ENCODE data around the gene SIK3.
"Not testable (repeated sequence)": the region's sequence is repeated elsewhere in the genome, so short reads cannot be mapped to it uniquely, and the experiment has no call there.

SIK3 gene

GRCh38 chr11:117098269-117099232 lies at the start of gene SIK3:
Gene SIK3 (minus strand): TSS chr11:117098428. CDS start chr11:117098415, 13 bp downstream.
- DNase-seq = peak; percentile 98

- DNase-seq = no peak
These were observed 48.3 kb upstream of the SIK3 start for GRCh38 chr11:117146521-117146920.

DNA sequence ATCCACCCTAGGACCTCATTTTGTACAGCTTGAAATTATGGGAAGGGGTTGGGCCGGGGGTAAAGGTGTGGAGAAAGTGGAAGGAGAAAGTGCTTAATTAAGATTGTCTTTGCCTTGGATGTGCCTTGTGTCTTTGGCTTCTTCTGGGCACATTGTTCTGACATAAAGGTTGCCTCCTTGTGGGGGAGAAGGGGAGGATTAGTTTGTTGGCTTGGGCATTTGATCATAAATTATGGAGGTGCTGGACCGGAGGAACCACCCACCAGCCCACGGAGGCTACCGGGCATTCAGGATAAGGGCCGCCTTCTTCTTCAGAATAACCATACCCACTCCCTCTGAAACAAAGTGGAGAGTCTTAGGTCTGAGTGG lies 47.1 kb upstream of the SIK3 start:
- peak; percentile 21 for DNase-seq

- peak; percentile 77 for DNase-seq
These were observed 46.5 kb upstream of the SIK3 start for GRCh38 chr11:117144477-117145392.

GRCh38 chr11:117143871-117144476 lies 45.7 kb upstream of the SIK3 start, which contains the start of gene PAFAH1B2:
Gene PAFAH1B2 (plus strand): TSS chr11:117144287. CDS start chr11:117152448, 8,161 bp downstream.
- DNase-seq = peak; percentile 97

DNA sequence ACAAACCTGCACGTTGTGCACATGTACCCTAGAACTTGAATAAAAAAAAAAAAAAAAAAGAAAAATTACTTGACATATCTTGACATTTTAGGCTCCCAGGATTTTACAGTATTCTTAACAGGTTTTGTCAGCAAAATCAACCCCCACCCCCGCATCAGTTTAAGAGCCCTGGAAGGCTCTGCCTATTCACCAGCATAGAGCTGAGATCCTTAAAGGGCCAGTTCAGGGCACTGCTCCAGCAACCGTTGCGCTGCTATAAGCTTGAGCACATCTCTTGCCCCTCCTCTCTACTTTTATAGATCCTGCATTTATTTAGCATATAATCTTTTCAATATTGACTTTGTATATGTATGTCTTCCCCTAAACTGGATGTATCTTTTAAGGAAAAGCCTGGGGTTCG lies 45.2 kb upstream of the SIK3 start:
- DNase-seq = peak; percentile 36

DNA sequence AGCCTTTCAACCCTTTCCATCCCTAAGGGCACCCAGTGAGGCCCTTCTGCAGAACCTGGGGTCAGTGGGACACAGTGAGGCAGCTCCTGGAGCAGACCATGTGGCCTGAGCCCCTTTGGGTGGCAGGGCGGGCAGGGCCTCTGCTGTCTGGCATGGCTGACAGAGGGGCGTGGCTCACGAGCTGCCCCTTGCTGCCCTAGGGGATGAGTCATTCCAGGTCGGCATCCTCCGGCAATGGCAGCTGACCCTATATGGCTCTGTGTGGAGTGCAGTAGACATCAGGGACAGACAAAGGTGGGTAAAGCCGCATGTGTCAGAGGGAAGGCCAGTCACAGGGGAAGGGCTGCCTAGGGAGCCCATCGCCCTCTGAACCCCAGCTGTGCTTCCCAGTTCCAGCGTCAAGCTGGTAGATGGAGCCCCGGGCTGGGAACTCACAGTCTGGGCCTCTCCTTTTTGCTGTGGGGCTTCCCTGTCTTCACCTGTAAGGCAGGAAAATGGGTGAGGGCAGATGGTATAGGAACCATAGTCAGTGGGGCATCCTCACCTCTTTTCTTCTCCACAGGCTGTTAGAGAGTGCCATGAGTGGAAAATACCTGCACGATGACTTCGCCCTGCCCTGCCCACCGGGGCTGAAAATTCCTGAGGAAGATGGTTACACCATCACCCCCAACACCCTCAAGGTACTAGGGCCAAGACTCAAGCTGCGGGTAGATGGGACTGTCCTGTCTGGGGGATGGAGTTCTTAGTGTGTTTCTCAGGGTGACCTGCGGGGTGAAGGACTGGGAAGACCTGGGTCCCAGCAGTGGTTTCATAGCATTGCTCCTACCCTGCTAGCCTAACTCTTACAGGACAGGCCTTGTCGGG lies 39.2 kb upstream of the SIK3 start:
- DNase-seq = not testable (repeated sequence)

- DNase-seq = not testable (repeated sequence)
These were observed 36.8 kb upstream of the SIK3 start for GRCh38 chr11:117134979-117135378.

DNA sequence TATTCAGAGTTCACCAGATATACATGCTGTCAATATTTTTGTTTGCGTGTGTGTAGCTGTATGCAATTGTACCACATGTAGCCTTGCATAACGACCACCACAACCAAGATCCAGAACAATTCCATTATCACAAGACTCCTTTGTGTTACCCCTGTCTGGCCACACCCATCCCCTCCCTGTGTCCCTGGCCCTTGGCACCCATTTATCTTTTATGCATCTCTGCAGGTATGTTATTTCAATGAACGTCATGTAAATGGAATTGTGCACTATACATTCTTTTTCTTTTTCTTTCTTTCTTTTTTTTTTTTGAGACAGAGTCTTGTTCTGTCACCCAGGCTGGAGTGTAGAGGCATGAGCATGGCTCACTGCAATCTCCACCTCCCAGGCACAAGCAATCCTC lies 36.2 kb upstream of the SIK3 start:
- DNase-seq = no peak

DNA sequence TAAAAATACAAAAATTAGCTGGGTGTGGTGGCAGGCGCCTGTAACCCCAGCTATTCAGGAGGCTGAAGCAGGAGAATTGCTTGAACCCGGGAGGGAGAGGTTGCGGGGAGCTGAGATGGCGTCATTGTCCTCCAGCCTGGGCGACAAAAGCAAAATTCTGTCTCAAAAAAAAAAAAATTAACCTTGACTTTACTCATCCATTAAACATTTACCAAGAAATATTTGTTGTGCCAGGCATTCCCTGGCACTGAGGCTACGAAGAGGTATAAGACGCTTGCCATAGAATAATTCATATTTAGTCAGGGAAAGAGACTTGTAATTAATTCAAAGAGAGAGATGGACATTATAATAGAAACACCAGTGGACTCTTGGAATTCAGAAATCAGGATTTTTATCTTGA lies 32.7 kb upstream of the SIK3 start:
- DNase-seq = no peak

GRCh38 chr11:117130396-117130795 lies 32.2 kb upstream of the SIK3 start:
- not testable (repeated sequence) for DNase-seq

- DNase-seq = no peak
These were observed 30.1 kb upstream of the SIK3 start for GRCh38 chr11:117128289-117128688.

GRCh38 chr11:117127171-117127901 lies 29.1 kb upstream of the SIK3 start:
- no peak for DNase-seq

GRCh38 chr11:117126223-117126965 lies 28.2 kb upstream of the SIK3 start:
- no peak for DNase-seq

- DNase-seq = no peak
These were observed 24.3 kb upstream of the SIK3 start for GRCh38 chr11:117122556-117122955.

DNA sequence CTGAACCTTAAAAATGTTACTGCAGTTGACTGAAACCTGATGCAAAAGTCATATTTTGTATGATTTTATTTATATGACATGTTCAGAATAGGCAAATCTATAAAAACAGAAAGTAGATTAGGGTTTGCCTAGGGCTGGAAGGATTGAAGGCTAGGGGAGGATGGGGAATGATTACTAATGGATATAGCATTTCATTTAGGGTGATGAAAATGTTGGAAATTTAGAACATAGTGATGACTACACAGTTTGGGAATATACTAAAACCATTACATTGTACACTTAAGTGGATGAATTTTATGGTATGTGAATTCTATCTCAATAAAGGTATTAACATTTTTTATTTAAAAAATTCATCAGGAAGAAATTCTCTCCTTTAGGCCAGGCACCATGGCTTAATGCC lies 22.9 kb upstream of the SIK3 start:
- DNase-seq = no peak

DNA sequence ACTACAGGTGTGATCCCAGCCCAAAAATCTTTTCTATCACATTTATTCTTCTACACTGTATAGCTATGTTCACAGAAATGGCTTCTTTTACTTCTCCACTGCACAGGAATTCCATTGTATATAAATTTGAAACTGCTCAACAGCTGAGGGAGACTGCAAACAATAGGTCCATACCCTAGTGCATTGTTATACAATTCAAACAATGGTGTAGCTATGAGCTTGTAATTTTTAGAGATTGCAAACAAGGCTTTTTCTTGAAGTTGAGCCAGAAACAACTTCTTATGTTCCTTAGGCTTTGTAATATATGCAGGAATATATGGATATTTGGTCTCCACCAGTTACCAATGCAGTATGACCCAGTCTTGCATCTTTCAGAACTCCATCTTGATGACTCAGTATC lies 19.5 kb upstream of the SIK3 start:
- DNase-seq = no peak

DNA sequence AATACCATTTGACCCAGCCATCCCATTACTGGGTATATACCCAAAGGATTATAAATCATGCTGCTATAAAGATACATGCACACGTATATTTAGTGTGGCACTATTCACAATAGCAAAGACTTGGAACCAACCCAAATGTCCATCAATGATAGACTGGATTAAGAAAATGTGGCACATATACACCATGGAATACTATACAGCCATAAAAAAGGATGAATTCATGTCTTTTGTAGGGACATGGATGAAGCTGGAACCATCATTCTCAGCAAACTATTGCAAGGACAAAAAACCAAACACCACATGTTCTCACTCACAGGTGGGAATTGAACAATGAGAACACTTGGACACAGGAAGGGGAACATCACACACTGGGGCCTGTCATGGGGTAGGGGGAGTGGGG lies 14.7 kb upstream of the SIK3 start:
- DNase-seq = not testable (repeated sequence)

GRCh38 chr11:117112497-117112896 lies 14.3 kb upstream of the SIK3 start:
- DNase-seq = not testable (repeated sequence)

GRCh38 chr11:117110294-117110950 lies 12.2 kb upstream of the SIK3 start:
- no peak for DNase-seq

All from suppressor macrophage treated with lipopolysaccharide for 4 hours (primary cell).